Ramos (cell line): Measurements from ENCODE around the gene FBXO34.
"Not testable (repeated sequence)": the region's sequence is repeated elsewhere in the genome, so short reads cannot be mapped to it uniquely, and the experiment has no call there.

Source experiments
- in situ Hi-C: fragments of 300-500 bp; cut with MboI; formaldehyde crosslinking; loops from one replicate; pipeline ENCODE4 v1.14.3; 2022; ENCODE audit warnings: low sequenced_read_pairs; ENCODE audit not compliant: unreplicated experiment

FBXO34 gene

GRCh38 chr14:55336691-55337090 lies 65.5 kb downstream of the FBXO34 start:
- in situ Hi-C loops = no loop called here

DNA sequence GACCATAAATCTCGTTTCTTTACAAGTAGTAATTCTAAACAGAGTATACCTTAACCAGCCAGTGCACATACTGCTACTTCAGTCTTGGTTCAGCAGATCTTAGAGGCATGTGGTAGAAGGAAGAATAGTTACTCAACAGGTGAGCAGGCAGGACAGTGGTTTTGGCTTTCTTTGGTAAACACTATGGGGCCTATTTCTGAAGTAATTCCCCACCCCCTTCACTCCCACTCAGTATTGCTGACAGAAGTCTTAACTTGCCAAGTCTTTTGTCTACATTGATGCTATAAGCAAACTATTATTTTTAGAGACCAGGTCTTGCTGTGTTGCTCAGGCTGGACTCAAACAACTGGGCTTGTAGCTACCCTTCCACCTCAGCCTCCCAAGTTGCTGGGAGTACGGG lies 68.5 kb downstream of the FBXO34 start:
- in situ Hi-C loops = no loop called here

GRCh38 chr14:55340482-55340881 lies 69.3 kb downstream of the FBXO34 start:
- in situ Hi-C loops = no loop called here

DNA sequence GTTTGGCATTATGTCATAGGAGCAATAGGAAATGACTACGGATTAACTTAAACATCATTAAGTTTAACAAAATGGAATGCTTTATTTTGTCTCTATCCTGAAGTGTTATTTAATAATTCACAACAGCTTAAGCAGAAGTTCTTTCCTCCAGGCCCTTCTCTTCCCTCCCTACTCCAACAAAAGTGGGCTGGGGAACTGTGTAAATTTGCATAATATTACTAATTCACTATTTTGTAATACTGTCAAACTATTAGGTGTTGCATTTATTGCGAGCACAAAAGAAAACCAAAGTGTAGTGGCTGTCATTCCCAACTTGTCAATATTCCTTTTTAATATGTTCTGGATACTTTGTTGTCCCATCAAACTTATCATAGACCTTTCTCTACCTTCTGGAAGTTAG lies 70.6 kb downstream of the FBXO34 start:
- in situ Hi-C loops = no loop called here

DNA sequence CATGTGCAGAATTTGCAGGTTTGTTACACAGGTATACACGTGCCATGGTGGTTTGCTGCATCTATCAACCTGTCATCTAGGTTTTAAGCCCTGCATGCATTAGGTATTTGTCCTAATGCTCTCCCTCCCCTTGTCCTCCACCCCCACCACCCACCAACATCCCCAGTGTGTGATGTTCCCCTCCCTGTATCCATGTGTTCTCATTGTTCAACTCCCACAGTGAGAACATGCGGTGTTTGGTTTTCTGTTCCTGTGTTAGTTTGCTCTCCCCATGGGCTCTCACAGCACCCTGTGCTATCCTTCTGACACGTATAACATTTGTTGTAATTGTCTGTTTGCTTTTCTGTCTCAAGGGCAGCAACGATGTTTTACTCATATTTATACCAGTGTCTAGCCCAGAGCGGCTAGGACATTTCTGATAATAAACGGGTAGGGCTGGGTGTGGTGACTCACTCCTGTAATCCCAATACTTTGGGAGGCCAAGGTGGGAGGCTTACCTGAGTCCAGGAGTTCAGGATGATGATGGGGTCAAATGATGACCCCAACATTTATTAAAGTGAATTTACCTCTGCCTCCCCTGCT lies 73.5 kb downstream of the FBXO34 start:
- in situ Hi-C loops = not testable (repeated sequence)

GRCh38 chr14:55347040-55347439 lies 75.8 kb downstream of the FBXO34 start:
- in situ Hi-C loops = no loop called here

- in situ Hi-C loops = no loop called here
Measured at GRCh38 chr14:55347748-55348147, 76.5 kb downstream of the FBXO34 start.

DNA sequence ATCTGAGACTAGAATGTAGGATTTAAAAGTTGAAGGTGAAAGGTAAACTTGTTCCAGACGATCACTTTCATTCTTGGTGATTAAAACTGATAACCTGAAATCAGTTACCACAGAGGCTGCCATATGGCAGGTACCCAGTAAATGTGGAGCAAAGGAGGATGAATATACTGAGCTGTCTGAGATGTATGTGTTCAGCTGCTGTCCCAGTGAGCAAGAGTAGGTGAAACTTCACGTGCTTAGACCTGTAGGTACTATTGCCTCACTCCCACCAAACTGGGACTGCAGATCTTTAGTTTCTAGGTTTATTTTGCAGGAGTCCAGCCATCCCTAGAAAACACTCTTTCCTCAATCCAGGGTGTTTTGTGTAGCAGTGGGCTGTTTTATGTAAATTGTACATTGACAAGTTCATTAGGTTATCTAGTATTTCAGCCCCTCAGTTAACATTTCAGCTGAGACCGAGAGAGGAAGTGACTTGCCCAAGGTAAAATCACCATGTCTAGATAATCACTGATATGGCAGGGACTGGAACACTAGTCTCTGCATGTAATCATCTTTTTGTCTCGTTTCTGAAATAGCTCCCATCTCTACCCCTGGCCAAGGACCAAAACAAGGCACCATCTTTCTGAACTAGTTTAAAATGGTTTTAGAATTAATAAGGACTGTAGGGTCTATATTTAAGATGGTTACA lies 77.7 kb downstream of the FBXO34 start:
- in situ Hi-C loops = no loop called here

GRCh38 chr14:55349565-55349964 lies 78.3 kb downstream of the FBXO34 start:
- in situ Hi-C loops = no loop called here

- in situ Hi-C loops = loop anchor here (5.0 kb wide), 1 partner anchor 78 kb away; the partner anchor contains the start of gene FBXO34
Measured at GRCh38 chr14:55350461-55350860, 79.2 kb downstream of the FBXO34 start.

- in situ Hi-C loops = loop anchor here (5.0 kb wide), 1 partner anchor 79 kb away; the partner anchor contains the start of gene FBXO34
Measured at GRCh38 chr14:55351111-55351510, 79.9 kb downstream of the FBXO34 start.

- in situ Hi-C loops = loop anchor here (5.0 kb wide), 1 partner anchor 80 kb away; the partner anchor contains the start of gene FBXO34
Measured at GRCh38 chr14:55352201-55352600, 81.0 kb downstream of the FBXO34 start.

GRCh38 chr14:55353686-55354467 lies 82.7 kb downstream of the FBXO34 start:
- in situ Hi-C loops = loop anchor here (5.0 kb wide), 1 partner anchor 82 kb away; the partner anchor contains the start of gene FBXO34

GRCh38 chr14:55354500-55354899 lies 83.3 kb downstream of the FBXO34 start:
- in situ Hi-C loops = loop anchor here (5.0 kb wide), 1 partner anchor 82 kb away; the partner anchor contains the start of gene FBXO34

- in situ Hi-C loops = no loop called here
Measured at GRCh38 chr14:55355922-55356321, 84.7 kb downstream of the FBXO34 start.

DNA sequence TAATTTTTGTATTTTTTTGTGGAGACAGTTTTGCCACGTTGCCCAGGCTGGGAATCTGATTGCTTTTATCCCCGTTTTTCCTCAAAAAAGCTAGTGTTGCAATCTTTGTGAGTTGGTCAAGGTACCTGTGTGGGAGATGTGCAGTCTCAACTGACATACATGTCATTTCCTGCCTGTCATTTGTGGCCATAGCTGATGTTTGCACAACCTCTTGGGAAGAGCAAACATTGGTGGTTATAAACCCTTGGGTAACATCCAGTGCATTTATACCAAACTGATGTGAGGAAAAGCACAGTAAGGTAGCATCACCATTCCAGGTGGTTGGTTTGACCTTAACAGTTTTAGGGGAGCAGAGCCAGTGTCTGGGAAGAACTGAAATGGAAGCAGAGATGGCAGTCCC lies 85.7 kb downstream of the FBXO34 start:
- in situ Hi-C loops = no loop called here

DNA sequence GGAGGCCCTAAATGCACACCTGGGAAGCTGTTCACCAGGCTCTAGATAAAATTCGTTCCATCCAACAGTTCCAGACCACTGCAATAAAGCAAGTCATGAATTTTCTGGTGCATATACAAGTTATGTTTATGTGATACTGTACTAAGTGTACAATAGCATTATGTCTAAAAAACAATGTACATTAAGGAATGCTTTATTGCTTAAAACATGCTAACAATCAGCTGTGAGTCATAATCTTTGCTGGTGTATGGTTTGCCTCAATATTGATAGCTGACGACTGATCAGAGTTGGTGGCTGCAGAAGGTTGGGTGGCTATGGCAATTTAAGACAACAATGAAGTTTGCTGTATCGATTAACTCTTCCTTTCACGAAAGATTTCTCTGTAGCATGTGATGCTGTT lies 88.1 kb downstream of the FBXO34 start:
- in situ Hi-C loops = no loop called here

DNA sequence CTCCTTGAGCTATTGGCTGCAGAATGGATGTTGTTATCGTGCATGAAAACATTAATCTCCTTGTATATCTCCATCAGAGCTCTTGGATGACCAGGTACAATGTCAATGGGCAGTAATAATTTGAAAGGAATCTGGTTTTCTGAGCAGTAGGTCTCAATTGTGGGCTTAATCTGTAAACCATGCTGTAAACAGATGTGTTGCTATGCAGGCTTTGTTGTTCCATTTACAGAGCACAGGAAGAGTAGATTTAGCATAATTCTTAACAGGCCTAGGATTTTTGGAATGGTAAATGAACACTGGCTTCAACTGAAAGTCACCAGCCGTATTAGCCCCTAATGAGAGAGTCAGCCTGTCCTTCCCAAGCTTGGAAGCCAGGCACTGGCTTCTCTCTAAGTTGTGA lies 90.0 kb downstream of the FBXO34 start:
- in situ Hi-C loops = no loop called here

DNA sequence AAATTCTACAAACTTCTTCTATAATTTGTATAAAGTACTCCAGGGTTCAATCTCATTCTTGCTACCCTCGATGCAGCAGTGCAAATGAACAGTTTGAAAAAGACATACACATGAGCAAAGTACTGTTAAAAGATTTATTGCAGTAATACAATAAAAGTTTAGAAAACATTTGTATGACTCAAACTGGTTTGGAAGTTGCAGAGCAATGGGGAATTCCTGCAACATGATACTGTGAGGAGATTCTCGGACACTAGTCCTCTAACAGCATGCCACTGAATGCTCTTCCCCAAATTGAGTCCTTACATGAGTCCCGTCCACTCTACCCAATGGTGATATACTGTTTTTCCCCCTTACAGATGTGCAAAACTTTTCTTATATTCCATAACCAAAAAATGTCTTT lies 95.0 kb downstream of the FBXO34 start:
- in situ Hi-C loops = no loop called here

- in situ Hi-C loops = no loop called here
Measured at GRCh38 chr14:55370883-55371455, 99.7 kb downstream of the FBXO34 start.

DNA sequence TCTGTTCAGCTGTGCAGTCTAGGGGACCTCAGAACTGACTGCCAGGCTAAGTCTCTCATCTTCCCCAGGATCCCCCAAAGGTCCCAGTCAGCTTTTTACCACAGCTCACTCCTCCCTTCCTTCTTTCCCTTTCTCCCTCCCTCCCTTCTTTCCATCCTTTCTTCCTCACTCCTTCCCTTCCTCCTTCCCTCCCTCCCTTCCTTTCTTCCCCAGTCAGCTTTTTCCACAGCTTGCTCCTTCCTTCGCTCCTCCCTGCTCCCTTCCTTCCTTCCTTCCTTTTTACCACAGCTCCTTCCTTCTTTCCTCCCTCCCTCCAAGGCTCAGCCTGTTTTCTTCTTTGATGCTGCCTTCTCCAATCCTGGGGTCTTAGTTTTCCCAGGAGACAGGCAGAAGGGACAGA lies 101.2 kb downstream of the FBXO34 start:
- in situ Hi-C loops = no loop called here
